Astrocyte of the spinal cord (primary cell): ENCODE results near the gene SH2D6.
A peak's percentile ranks its signal among the peaks of the same experiment; 100 is the strongest.

Experiments used
- DNase-seq: peaks from one replicate; pipeline ENCODE4 v3.0.0; 2011; ENCODE audit warnings: low read depth, low spot score
- H3K4me3 ChIP-seq: 2 replicates; pipeline ENCODE4 v1.5.1; 2011; ENCODE audit warnings: low read depth, mild to moderate bottlenecking, low read length, moderate library complexity
- in situ Hi-C: cut with HindIII; loops from 2 replicates; pipeline ENCODE4 v1.10.0; 2017; ENCODE audit warnings: low sequenced_read_pairs
- TF ChIP-seq, protein P1 (sequence below): IDR thresholded peaks from 2 replicates; pipeline ENCODE4 v1.5.1; 2012; ENCODE audit warnings: low read depth, mild to moderate bottlenecking, low read length, inconsistent platforms

SH2D6 gene

DNA sequence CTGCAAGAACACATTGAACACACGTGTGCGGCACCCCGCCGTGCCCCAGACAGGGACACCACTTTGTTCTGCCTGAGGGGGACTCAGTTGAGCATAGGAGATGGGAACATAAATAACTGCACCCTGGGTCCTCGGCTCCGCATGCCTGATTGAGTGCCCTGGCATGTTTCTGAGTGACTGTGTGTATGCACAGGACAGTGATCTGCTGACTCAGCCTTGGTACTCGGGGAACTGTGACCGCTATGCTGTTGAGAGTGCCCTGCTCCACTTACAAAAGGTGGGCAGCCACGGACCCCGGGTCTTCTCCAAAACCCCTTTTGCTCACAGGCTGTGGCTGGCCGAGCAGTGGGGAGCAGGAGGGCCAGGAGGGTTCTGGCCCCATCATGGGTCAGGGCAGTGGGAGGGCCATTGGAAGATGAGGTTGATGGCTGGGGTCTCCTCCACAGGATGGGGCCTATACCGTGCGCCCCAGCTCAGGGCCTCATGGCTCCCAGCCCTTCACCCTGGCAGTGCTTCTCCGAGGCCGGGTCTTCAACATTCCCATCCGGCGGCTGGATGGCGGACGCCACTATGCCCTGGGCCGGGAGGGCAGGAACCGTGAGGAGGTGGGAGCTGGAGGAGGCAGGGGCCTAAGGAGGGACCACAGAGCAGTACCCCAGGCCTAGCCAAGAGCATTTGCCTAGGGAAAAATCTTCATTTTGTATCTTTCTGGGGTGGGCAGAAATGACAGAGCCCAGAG lies 16.9 kb downstream of the SH2D6 start:
- DNase-seq: no peak
- TF ChIP-seq, protein P1, sequence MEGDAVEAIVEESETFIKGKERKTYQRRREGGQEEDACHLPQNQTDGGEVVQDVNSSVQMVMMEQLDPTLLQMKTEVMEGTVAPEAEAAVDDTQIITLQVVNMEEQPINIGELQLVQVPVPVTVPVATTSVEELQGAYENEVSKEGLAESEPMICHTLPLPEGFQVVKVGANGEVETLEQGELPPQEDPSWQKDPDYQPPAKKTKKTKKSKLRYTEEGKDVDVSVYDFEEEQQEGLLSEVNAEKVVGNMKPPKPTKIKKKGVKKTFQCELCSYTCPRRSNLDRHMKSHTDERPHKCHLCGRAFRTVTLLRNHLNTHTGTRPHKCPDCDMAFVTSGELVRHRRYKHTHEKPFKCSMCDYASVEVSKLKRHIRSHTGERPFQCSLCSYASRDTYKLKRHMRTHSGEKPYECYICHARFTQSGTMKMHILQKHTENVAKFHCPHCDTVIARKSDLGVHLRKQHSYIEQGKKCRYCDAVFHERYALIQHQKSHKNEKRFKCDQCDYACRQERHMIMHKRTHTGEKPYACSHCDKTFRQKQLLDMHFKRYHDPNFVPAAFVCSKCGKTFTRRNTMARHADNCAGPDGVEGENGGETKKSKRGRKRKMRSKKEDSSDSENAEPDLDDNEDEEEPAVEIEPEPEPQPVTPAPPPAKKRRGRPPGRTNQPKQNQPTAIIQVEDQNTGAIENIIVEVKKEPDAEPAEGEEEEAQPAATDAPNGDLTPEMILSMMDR: no peak
- no peak overlapping the region for H3K4me3 ChIP-seq
- in situ Hi-C loops: no loop called here

GRCh38 chr2:85435981-85436835 lies 17.7 kb downstream of the SH2D6 start:
- H3K4me3 ChIP-seq: no peak overlapping the region
- in situ Hi-C loops: no loop called here
- no peak for DNase-seq
- TF ChIP-seq, protein P1: peak; percentile 3

DNA sequence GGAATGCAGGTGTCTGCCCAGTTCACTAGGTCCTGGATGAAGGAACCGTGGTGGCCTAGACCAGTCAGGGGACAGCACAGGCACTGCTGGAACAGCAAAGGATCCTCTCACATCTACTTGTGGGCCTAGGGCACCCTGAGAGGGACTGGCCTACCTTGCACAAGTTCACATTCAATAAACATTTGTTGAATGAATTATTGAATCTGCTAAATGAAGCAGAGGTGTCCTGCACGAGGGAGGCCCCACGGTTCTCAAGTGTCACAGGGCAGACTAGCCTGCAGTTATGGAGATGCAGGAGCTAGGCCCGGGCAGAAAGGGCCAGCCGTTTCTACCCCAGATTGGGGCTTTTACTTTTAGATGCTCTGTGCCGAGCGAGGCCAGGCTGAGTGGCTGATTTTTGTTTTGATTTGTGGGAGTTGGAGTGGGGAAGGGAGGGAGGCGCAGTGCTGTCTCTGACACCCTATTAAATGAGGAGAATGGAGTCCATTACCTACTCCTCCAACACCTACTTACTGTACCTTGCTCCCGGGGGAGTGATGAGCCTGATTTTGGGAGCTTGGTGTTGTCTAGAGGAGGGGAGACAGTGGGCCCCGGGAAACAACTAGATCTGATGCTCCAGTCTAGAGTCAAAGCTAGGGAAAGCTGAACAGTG lies 18.4 kb downstream of the SH2D6 start:
- H3K4me3 ChIP-seq: no peak overlapping the region
- in situ Hi-C loops: no loop called here

GRCh38 chr2:85437488-85438200 lies 19.1 kb downstream of the SH2D6 start:
- DNase-seq: peak; percentile 78

More for the DNA sequence above, 18.4 kb downstream of the SH2D6 start:
- no peak for DNase-seq
- TF ChIP-seq, protein P1: no peak

DNA sequence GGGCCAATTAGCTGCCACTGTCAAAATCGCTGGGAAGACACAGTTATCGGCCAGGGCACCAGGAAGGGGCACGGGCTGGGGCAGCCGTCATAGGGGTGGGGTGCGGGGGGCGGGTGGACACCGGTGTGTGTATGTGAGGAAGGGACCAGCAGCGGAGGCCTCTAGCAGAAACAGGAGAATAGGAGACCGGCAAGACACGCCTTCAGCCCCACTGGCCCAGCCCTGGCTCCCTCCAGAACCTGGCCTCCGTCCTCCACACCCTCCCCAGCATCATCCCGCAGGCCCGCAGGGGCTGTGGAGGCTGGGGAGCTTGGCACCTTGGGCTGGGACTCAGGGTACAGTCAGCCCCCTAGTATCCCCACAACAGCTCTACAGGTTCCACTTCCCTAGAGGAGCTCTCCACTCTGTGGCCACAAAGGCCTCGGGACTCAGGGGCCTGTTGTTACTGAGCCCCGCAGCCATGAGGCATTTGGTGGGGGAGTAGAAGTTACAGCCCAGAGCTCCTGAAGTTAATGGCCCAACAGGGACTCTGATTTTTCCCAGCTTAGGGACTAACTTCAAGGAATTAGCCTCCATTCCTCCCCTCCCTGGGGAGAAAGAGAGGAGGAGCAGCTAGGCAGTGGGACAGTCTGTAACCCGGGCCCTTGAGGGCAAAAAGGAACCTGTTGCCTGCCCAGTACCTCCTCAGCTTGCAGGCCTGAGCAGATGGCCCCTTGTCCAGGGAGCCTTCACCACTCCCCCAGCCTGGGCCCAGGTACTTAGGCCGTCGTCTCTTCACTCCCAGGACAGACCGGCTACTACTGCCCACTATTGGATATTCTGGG lies 19.9 kb downstream of the SH2D6 start:
- in situ Hi-C loops: no loop called here
- no peak for DNase-seq
- TF ChIP-seq, protein P1: no peak
- no peak overlapping the region for H3K4me3 ChIP-seq

More at GRCh38 chr2:85437488-85438200, 19.1 kb downstream of the SH2D6 start:
- H3K4me3 ChIP-seq: no peak overlapping the region
- in situ Hi-C loops: no loop called here
- TF ChIP-seq, protein P1: no peak
